K562 (cell line): Measurements from ENCODE around the gene TSGA10. TPM values are rescaled to one million over a fixed set of nuclear protein-coding genes. Genes with fewer than 3 reads are reported as not detected.

Experiments used
- CBFB ChIP-seq: sonication (generic); formaldehyde crosslinking; IDR thresholded peaks from 2 replicates; pipeline ENCODE4 v1.4.0; 2020; ENCODE audit warnings: mild to moderate bottlenecking, missing genetic modification reagents
- CREM ChIP-seq: IDR thresholded peaks from 2 replicates; pipeline ENCODE4 v1.6.1; 2014; ENCODE audit warnings: antibody characterized with exemption, low read depth
- ETV6 ChIP-seq, 3 experiments: fragments of 150-350 bp in 1 of 3; sonication (generic) in 1 of 3; formaldehyde crosslinking in 1 of 3; IDR thresholded peaks; 2 replicates each; pipeline versions ENCODE4 v1.6.1 to v1.8.0; 2014 to 2022; ENCODE audit warnings: borderline replicate concordance in 2 of 3, low read depth in 2 of 3, antibody characterized with exemption in 1 of 3, low read length in 1 of 3, mild to moderate bottlenecking in 1 of 3, missing genetic modification reagents in 1 of 3
- ZNF75A ChIP-seq: fragments of 450-650 bp; formaldehyde crosslinking; IDR thresholded peaks from 2 replicates; pipeline ENCODE4 v1.4.0; 2020; ENCODE audit warnings: mild to moderate bottlenecking
- ZNF766 ChIP-seq: fragments of 200-800 bp; sonication (Bioruptor generic); conservative IDR thresholded peaks from 2 replicates; pipeline ENCODE4 v1.6.1; 2016; ENCODE audit warnings: missing genetic modification characterization, missing compliant biosample characterization
- polyA plus RNA-seq, 8 experiments: library from polyadenylated mRNA; depleted of rRNA in 4 of 8; stranded (reverse) in 5 of 8; unstranded in 3 of 8; fragments of >200 nt; fragmentation: Nextera tagmentation in 2 of 8; fragmentation: Illumina TruSeq in 1 of 8; extraction: Ambion mirVana in 2 of 8; extraction: Trizol in 1 of 8; gene quantifications; 2 replicates each; pipeline versions ENCODE4 v1.2.1 to v1.2.3, GENCODE V29; 2011 to 2014; ENCODE audit warnings: inconsistent platforms in 1 of 8, missing spikeins in 1 of 8
- total RNA-seq, 7 experiments: library from RNA; depleted of rRNA in 6 of 7; stranded (reverse); fragments of >200 nt in 6 of 7; fragmentation: Illumina TruSeq in 2 of 7; extraction: Trizol in 2 of 7; gene quantifications; 2 replicates each; pipeline versions ENCODE4 v1.2.1 to v1.2.3, GENCODE V29; 2011 to 2021; ENCODE audit warnings: low replicate concordance in 1 of 7
- TF ChIP-seq, protein P1 (sequence below), 2 experiments: fragments of 450-650 bp in 1 of 2; sonication (generic) in 1 of 2; formaldehyde crosslinking in 1 of 2; IDR thresholded peaks; 2 replicates each; pipeline versions ENCODE4 v1.7.1 to v1.9.0; 2016 to 2022; ENCODE audit warnings: inconsistent platforms in 1 of 2, mild to moderate bottlenecking in 1 of 2, missing genetic modification reagents in 1 of 2
- TF ChIP-seq, protein P2 (sequence below): fragments of 450-650 bp; IDR thresholded peaks from 2 replicates; pipeline ENCODE4 v1.6.1; 2016; ENCODE audit warnings: low read depth, mild to moderate bottlenecking, moderate library complexity
- TF ChIP-seq, protein P3 (sequence below): fragments of 250-450 bp; sonication (Bioruptor Pico); IDR thresholded peaks from 2 replicates; pipeline ENCODE4 v1.8.0; 2022; ENCODE audit warnings: inconsistent platforms, mild to moderate bottlenecking, moderate library complexity, borderline replicate concordance

TSGA10 gene
- total and polyA plus RNA-seq, 9 of the 15 experiments (the other 6 are each of a cell fraction or from before 2014, with no cell fraction given): 2.1 to 11.3 (median 3.2) TPM

DNA sequence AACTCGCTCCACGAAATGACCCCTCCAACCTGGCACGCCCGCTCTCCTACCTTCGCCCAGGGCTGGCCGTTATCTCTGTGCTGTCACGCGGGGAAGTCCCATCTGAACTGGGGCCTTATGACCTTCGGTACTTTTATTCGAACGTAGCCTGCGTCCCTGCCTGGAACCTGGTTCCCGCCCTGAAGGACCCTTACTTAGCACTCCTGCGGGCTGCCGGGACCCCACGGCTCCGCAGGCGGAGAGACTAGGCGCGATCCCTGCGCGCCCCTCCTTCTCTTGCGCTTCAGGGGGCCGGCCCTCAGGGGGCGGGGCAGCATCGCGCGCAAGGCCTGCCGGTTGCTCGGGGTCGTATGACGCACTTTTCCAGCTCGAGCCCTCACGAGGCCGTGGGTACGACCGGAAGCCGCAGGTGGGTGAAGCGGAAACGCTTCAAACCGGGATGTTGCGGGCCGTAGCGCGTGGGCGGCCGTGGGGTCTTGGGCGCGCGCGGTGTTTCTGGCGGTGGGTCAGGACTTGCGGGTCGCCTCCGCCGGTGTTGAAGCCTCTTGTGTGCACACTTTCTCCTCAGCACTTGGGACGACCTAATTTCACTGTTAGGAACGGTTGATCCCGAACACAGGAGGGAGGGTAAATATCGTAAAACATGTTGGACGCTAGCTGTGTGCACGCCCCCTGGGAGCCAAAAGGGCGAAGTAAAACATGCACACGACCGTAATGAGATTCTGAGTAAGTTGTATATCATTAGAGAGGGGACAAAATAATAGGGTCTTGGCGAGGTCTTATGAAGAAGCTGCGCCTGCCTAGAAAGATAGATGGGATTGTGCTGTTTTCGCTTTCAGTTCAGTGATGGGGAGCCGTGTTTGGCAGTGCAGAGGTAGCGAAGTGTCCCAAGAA is at the start of gene TSGA10, which contains the start of gene LIPT1 (continued):
- TF ChIP-seq, protein P1, sequence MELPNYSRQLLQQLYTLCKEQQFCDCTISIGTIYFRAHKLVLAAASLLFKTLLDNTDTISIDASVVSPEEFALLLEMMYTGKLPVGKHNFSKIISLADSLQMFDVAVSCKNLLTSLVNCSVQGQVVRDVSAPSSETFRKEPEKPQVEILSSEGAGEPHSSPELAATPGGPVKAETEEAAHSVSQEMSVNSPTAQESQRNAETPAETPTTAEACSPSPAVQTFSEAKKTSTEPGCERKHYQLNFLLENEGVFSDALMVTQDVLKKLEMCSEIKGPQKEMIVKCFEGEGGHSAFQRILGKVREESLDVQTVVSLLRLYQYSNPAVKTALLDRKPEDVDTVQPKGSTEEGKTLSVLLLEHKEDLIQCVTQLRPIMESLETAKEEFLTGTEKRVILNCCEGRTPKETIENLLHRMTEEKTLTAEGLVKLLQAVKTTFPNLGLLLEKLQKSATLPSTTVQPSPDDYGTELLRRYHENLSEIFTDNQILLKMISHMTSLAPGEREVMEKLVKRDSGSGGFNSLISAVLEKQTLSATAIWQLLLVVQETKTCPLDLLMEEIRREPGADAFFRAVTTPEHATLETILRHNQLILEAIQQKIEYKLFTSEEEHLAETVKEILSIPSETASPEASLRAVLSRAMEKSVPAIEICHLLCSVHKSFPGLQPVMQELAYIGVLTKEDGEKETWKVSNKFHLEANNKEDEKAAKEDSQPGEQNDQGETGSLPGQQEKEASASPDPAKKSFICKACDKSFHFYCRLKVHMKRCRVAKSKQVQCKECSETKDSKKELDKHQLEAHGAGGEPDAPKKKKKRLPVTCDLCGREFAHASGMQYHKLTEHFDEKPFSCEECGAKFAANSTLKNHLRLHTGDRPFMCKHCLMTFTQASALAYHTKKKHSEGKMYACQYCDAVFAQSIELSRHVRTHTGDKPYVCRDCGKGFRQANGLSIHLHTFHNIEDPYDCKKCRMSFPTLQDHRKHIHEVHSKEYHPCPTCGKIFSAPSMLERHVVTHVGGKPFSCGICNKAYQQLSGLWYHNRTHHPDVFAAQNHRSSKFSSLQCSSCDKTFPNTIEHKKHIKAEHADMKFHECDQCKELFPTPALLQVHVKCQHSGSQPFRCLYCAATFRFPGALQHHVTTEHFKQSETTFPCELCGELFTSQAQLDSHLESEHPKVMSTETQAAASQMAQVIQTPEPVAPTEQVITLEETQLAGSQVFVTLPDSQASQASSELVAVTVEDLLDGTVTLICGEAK (IDR thresholded peaks at IDR 0.05): peak; percentile 94
- TF ChIP-seq, protein P1 (CRISPR knock-in tag; IDR thresholded peaks at IDR 0.05): no peak
- TF ChIP-seq, protein P2, sequence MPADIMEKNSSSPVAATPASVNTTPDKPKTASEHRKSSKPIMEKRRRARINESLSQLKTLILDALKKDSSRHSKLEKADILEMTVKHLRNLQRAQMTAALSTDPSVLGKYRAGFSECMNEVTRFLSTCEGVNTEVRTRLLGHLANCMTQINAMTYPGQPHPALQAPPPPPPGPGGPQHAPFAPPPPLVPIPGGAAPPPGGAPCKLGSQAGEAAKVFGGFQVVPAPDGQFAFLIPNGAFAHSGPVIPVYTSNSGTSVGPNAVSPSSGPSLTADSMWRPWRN: no peak
- TF ChIP-seq ZNF766 (peak; percentile 68; the same call in 1 of the 2 replicates), CBFB (CRISPR knock-in tag) (no peak), ETV6 (IDR thresholded peaks at IDR 0.05; ENCODE audit: borderline replicate concordance in 1 of 2, low read depth in 2 of 2, low read length in 1 of 2) (0 out of 4 replicates have a peak, but pooled peaks have one; percentile 41 to 68), ETV6 (CRISPR knock-in tag; IDR thresholded peaks at IDR 0.05; ENCODE audit: borderline replicate concordance) (no peak), ZNF75A (CRISPR knock-in tag) (no peak), CREM (peak; percentile 92)
- TF ChIP-seq, protein P3, sequence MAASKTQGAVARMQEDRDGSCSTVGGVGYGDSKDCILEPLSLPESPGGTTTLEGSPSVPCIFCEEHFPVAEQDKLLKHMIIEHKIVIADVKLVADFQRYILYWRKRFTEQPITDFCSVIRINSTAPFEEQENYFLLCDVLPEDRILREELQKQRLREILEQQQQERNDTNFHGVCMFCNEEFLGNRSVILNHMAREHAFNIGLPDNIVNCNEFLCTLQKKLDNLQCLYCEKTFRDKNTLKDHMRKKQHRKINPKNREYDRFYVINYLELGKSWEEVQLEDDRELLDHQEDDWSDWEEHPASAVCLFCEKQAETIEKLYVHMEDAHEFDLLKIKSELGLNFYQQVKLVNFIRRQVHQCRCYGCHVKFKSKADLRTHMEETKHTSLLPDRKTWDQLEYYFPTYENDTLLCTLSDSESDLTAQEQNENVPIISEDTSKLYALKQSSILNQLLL: no peak
